Osteoblast (primary cell): Measurements from ENCODE around the gene GOPC. TPM values are rescaled to one million over a fixed set of nuclear protein-coding genes. Genes with fewer than 3 reads are reported as not detected.

Experiments used
- DNase-seq: peaks from one replicate; pipeline ENCODE4 v3.0.0; 2011; ENCODE audit warnings: low spot score, mixed read lengths; ENCODE audit not compliant: insufficient read length; ENCODE audit errors: missing footprints
- H2AFZ ChIP-seq: 2 replicates; pipeline ENCODE4 v1.6.0; 2011; ENCODE audit warnings: mild to moderate bottlenecking, low read length
- H3K27ac ChIP-seq: 2 replicates; pipeline ENCODE4 v1.5.1; 2011; ENCODE audit warnings: mild to moderate bottlenecking, low read depth, low read length, moderate library complexity
- H3K27me3 ChIP-seq: 2 replicates; pipeline ENCODE4 v1.6.0; 2012; ENCODE audit warnings: mild to moderate bottlenecking, control low read depth, inconsistent platforms, low read length, moderate library complexity; ENCODE audit not compliant: insufficient read depth
- H3K36me3 ChIP-seq: 2 replicates; pipeline ENCODE4 v1.5.1; 2011; ENCODE audit warnings: mild to moderate bottlenecking, low read length, control low read depth, moderate library complexity; ENCODE audit not compliant: insufficient read depth
- H3K4me1 ChIP-seq: 2 replicates; pipeline ENCODE4 v1.5.1; 2011; ENCODE audit warnings: mild to moderate bottlenecking, low read length, control low read depth, moderate library complexity; ENCODE audit not compliant: insufficient read depth
- H3K4me2 ChIP-seq: 2 replicates; pipeline ENCODE4 v1.6.0; 2011; ENCODE audit warnings: mild to moderate bottlenecking, low read length; ENCODE audit not compliant: insufficient read depth
- H3K4me3 ChIP-seq: fragments of 200-600 bp; sonication (generic); 3 replicates; pipeline ENCODE4 v1.5.1; 2012; ENCODE audit warnings: mild to moderate bottlenecking, low read length, inconsistent platforms; ENCODE audit not compliant: insufficient read depth
- H3K79me2 ChIP-seq: 2 replicates; pipeline ENCODE4 v1.6.0; 2012; ENCODE audit warnings: mild to moderate bottlenecking, low read length, control low read depth, inconsistent platforms; ENCODE audit not compliant: insufficient read depth
- H3K9me3 ChIP-seq: 2 replicates; pipeline ENCODE4 v1.5.1; 2011; ENCODE audit warnings: low read depth, low read length, control low read depth
- H4K20me1 ChIP-seq: 2 replicates; pipeline ENCODE4 v1.6.0; 2012; ENCODE audit warnings: mild to moderate bottlenecking, low read length, control low read depth; ENCODE audit not compliant: insufficient read depth
- CTCF ChIP-seq: IDR thresholded peaks from 2 replicates; pipeline ENCODE4 v1.5.1; 2011; ENCODE audit warnings: mild to moderate bottlenecking, low read depth, low read length, moderate library complexity; ENCODE audit errors: extremely low read depth
- total RNA-seq: library from RNA; depleted of rRNA; stranded (reverse); fragments of >200 nt; gene quantifications from 2 replicates; pipeline ENCODE4 v1.2.3, GENCODE V29; 2012

The GOPC gene
- total RNA-seq, 1 donor: 49.6 TPM

DNA sequence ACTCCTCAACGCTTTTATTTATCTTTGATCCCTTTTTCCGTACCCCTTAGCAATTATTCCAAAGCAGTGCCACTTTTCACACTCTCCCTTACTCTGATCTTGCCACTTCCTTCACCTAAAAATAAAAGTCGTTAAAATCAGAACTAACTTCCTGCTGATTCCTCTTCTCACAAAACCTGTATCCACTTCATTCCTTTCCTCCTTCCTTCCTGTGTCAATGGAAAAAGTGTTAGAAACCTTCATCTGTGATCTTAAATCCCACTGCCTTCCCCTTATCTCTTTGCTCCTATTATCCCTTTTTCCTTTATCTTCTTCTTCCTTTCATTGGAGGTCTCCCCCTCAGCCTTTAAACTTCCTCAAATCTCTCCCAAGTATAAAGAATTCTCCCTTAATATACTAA is 49.2 kb downstream of the GOPC start:
- no peak overlapping the region for H3K4me3 ChIP-seq
- H3K4me2 ChIP-seq: no peak overlapping the region
- peaks cover 3% of the 10 kb centered on the region for H3K79me2 ChIP-seq
- no peaks in the 10 kb centered on the region for H3K27me3 ChIP-seq
- H3K4me1 ChIP-seq: peaks cover 41% of the 10 kb centered on the region
- peaks cover 7% of the 10 kb centered on the region for H3K36me3 ChIP-seq
- peak overlapping the region; percentile 23 for H3K27ac ChIP-seq
- H4K20me1 ChIP-seq: no peaks in the 10 kb centered on the region
- no peak for DNase-seq
- no peaks in the 10 kb centered on the region for H3K9me3 ChIP-seq
- no peak for TF ChIP-seq CTCF
- H2AFZ ChIP-seq: no peak overlapping the region

- Histone ChIP-seq H3K4me3 (no peak overlapping the region), H4K20me1 (no peaks in the 10 kb centered on the region), H3K27ac (peak overlapping the region; percentile 23), H2AFZ (no peak overlapping the region), H3K79me2 (peaks cover 3% of the 10 kb centered on the region), H3K9me3 (no peaks in the 10 kb centered on the region), H3K4me2 (no peak overlapping the region), H3K36me3 (peaks cover 11% of the 10 kb centered on the region), H3K27me3 (no peaks in the 10 kb centered on the region), H3K4me1 (peaks cover 45% of the 10 kb centered on the region)
- no peak for TF ChIP-seq CTCF
- DNase-seq: no peak
Observed at GRCh38 chr6:117552618-117553017, 49.7 kb downstream of the GOPC start.

- H3K36me3 ChIP-seq: peaks cover 29% of the 10 kb centered on the region
- no peaks in the 10 kb centered on the region for H3K9me3 ChIP-seq
- no peaks in the 10 kb centered on the region for H4K20me1 ChIP-seq
- peak; percentile 23 for DNase-seq
- TF ChIP-seq CTCF: no peak
- no peak overlapping the region for H3K4me3 ChIP-seq
- no peaks in the 10 kb centered on the region for H3K27me3 ChIP-seq
- H2AFZ ChIP-seq: no peak overlapping the region
- no peak overlapping the region for H3K27ac ChIP-seq
- H3K79me2 ChIP-seq: peaks cover 3% of the 10 kb centered on the region
- H3K4me1 ChIP-seq: peaks cover 49% of the 10 kb centered on the region
- H3K4me2 ChIP-seq: no peak overlapping the region
Observed at GRCh38 chr6:117550618-117551242, 51.6 kb downstream of the GOPC start.

GRCh38 chr6:117550078-117550600 is 52.2 kb downstream of the GOPC start:
- H3K4me2 ChIP-seq: no peak overlapping the region
- H4K20me1 ChIP-seq: no peaks in the 10 kb centered on the region
- H3K36me3 ChIP-seq: peaks cover 35% of the 10 kb centered on the region
- TF ChIP-seq CTCF: no peak
- peaks cover 44% of the 10 kb centered on the region for H3K4me1 ChIP-seq
- peak overlapping the region; percentile 53 for H3K27ac ChIP-seq
- H3K4me3 ChIP-seq: no peak overlapping the region
- no peaks in the 10 kb centered on the region for H3K9me3 ChIP-seq
- H3K79me2 ChIP-seq: peaks cover 3% of the 10 kb centered on the region
- no peaks in the 10 kb centered on the region for H3K27me3 ChIP-seq
- no peak for DNase-seq
- H2AFZ ChIP-seq: no peak overlapping the region
